HG02981 (cell line): Measurements from ENCODE around the gene RCCD1.
"Not testable (repeated sequence)": the region's sequence is repeated elsewhere in the genome, so short reads cannot be mapped to it uniquely, and the experiment has no call there.

Experiments
- ATAC-seq: cut with Tn5 transposase; IDR thresholded peaks from one replicate; pipeline ENCODE4 v1.9.1; 2021; ENCODE audit warnings: mild to moderate bottlenecking, moderate library complexity; ENCODE audit not compliant: unreplicated experiment

RCCD1 gene, protein sequence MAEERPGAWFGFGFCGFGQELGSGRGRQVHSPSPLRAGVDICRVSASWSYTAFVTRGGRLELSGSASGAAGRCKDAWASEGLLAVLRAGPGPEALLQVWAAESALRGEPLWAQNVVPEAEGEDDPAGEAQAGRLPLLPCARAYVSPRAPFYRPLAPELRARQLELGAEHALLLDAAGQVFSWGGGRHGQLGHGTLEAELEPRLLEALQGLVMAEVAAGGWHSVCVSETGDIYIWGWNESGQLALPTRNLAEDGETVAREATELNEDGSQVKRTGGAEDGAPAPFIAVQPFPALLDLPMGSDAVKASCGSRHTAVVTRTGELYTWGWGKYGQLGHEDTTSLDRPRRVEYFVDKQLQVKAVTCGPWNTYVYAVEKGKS

DNA sequence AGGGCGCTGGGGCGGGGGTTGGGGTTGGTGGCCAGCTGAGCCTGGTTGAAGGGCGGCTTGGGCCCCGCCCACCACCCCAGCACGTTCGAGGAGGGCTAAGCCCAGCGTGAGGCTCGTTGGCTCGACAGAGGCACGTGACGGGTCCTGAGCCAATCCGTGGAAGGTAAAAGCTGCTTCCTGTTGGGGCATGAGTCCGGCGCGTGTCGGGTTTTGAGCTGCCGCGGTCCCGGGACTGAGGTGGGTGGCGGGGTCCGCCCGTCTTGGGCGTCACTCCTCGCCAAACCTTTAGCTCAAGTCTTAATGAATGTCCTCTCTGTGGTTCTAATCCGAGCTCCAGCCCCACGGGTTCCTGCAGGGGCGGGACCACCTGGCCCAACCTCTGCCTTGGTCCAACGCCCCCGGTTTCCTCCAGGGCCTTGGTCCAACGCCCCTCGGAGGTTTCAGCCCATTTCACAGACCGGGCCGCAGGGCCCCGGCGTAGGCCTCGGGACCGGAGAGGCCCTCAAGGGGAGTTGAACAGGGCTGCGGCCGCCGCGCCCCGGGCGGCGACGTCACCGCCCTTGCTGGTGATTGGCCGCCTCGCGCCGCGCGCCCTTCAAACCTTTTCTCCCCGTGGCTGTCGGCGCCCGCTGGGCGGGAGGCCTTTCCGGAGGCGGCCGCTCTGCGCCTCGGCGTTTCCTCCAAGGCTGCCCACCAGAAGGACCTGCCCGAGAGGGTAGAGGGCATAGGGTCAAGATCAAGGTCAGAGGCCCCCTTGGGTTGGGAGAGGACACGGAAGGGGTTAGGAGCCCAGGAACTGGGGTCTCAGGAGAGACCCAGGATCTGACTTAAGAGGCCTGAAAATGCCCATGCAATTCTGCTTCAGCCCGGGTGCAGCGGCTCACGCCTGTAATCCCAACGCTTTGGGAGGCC, at the start of gene RCCD1:
RCCD1 (plus strand) TSS at position 173 of the 912 bp plus-strand sequence. CDS start 1,851 bp downstream, outside the sequence.
- peak; percentile 93 for ATAC-seq

DNA sequence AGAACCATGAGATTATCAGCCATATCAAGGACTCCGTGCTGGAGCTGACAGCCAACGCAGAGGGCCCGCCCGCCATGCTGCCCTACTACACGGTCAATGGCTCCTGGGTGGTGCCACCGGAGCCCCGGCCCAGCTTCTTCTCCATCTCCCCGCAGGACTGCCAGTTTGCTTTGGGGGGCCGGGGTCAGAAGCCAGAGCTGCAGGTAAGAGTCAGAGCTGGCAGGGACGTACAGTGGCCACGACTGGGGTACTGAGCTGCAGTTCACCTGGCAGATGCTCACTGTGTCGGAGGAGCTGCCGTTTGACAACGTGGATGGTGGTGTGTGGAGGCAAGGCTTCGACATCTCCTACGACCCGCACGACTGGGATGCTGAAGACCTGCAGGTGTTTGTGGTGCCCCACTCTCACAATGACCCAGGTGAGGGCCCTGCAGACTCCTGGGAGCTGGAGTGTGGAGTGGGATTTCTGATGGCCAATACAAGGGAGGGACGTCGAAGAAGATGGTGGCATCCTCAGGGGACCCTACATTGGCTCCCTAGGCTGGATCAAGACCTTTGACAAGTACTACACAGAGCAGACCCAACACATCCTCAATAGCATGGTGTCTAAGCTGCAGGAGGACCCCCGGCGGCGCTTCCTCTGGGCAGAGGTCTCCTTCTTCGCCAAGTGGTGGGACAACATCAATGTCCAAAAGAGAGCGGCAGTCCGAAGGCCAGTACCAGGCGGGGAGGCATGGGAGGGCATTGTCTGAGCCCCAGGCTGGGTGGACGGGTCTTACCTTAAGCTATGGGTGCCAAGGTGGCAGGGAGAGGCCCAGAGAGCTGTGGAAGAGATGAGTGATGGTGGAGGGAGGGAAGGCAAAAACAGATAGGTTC, 49.1 kb upstream of the RCCD1 start:
- ATAC-seq: no peak

DNA sequence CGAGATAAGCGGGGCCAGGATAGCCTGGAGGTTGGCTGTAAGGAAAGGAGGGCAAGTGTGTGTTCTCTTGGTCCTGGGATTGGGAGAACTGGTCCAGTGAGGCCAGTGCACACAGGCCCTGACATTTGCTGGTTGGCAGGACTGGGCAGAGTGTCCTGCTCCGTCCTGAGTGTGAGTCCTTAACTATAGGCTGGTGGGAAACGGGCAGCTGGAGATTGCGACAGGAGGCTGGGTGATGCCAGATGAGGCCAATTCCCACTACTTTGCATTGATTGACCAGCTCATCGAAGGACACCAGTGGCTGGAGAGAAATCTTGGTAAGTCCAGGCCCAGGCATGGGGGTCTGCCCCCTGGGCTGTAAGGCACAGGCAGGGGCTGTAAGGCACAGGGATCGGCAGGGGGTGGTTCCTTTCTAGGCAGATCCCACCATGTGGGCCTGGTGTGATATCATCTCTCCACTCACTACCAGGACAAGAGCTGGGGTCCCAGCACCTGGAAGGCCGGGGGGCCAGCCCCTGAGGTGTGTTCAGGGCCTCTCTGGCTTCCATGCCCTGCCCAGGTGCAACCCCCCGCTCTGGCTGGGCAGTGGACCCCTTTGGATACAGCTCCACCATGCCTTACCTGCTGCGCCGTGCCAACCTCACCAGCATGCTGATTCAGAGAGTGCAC, 48.4 kb upstream of the RCCD1 start:
- no peak for ATAC-seq

DNA sequence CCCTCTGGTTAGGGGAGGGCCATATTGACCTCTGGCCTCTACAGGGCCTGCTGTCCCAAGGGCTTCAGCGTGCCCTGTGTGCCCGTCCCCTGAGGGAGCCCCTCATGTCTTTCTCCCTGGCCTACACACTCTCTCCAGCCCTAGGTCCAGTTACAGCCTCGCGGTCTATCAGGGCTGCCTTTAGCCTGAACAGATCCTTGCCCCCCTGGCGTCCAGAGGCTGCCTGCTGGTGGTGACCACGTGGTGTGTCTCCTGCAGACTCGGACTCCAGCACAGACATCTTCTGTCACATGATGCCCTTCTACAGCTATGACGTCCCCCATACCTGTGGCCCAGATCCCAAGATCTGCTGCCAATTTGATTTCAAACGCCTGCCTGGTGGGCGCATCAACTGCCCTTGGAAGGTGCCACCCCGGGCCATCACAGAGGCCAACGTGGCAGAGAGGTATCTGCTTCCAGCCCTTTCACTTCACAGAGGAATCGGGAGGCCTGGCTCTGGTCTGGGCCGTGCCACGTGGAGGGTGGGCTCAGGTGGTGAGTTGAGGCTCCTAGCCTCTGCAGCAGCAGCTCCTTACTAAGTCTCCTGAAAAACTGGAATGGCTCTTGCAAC, 47.5 kb upstream of the RCCD1 start:
- no peak for ATAC-seq

DNA sequence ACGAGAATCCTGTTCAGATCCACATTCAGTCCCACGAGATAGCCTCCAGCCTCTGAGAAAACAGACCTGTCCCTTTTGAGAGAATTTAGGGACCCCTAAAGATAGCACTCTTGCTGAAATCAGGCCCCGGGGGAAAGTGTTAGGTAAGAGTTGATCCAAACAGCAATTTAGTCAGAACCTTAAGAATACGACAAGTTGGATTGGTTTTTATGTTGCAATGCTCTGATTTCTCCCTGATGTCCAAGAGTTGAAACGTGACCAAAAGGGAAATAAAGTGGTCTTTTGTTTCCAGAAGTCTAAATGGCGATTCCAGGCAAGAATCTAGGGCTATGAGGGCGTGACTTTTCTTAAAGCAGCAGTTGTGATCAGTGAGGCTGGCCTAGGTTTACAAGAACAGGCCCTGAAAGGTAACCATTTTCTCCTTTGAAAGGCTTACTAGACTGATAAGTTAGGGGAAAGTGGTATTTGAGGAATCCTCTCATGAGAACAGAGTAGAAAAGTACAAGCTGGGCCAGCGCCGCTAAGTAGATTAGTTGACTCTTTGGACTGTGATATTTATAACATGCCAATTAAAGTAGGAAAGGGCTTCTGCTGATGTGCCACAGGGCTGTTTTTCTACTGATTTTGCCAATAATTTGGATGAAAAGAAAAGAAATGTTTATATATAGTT, 46.7 kb upstream of the RCCD1 start:
- ATAC-seq: no peak

DNA sequence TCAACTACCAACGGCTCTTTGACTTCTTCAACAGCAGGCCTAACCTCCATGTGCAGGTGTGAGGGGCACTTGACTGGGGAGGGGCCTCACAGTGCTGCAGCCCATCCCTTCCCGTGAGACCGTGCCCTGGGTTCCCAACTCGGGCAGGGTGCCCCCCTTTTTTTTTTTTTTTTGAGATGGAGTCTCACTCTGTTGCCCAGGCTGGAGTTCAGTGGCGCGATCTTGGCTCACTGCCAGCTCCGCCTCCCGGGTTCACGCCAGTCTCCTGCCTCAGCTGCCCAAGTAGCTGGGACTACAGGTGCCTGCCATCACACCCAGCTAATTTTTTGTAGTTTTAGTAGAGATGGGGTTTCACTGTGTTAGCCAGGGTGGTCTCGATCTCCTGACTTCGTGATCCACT, 45.2 kb upstream of the RCCD1 start:
- ATAC-seq: not testable (repeated sequence)

DNA sequence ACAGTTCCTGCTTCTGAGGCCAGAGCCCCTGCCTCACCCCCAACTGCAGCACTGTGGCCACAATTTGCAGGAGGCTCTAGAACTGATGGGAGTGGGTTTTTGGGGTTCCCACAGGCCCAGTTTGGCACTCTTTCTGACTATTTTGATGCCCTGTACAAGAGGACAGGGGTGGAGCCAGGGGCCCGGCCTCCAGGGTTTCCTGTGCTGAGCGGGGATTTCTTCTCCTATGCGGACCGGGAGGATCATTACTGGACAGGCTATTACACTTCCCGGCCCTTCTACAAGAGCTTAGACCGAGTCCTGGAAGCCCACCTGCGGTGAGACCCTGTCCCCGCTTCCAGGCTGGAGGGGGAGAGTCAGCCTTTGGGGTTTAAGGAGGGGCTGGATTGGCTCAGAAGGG, 44.7 kb upstream of the RCCD1 start:
- no peak for ATAC-seq

DNA sequence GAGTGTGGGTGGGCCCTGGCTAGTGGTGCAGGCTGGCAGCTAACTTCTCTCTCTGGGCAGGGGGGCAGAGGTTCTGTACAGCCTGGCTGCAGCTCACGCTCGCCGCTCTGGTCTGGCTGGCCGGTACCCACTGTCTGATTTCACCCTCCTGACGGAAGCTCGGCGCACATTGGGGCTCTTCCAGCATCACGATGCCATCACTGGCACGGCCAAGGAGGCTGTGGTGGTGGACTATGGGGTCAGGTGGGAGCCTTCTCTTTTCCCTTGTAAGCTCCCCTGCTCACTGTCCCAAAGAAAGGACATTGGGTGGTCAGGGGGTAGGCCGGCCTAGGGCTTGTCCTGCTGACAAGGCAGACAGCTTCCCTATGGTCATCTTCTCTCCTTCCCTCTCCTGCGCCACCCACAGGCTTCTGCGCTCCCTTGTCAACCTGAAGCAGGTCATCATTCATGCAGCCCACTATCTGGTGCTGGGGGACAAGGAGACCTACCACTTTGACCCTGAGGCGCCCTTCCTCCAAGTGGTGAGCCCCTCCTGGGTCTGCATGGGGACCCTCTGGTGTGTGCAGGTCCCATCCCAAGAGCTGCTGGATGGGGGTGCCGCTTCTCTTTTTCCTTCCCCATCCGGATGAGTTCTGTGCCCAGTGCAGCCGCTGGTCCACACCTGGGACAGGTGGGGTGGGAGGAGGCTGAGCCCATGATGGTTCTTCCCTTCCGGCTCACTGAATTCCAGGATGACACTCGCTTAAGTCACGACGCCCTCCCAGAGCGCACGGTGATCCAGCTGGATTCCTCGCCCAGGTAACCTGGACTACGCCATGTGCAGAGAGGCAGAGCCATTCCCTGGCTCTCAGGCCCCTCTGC, 44.0 kb upstream of the RCCD1 start:
- no peak for ATAC-seq

DNA sequence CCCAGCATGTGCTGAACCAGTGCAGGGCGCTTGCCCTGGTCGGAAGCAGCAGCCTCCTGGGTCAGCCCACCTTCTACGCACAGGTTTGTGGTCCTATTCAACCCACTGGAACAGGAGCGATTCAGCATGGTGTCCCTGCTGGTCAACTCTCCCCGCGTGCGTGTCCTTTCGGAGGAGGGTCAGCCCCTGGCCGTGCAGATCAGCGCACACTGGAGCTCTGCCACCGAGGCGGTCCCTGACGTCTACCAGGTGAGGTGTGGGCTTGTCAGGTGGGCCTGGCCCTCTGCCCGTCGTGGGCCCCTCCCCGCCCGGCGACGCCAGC, 43.4 kb upstream of the RCCD1 start:
- ATAC-seq: no peak

DNA sequence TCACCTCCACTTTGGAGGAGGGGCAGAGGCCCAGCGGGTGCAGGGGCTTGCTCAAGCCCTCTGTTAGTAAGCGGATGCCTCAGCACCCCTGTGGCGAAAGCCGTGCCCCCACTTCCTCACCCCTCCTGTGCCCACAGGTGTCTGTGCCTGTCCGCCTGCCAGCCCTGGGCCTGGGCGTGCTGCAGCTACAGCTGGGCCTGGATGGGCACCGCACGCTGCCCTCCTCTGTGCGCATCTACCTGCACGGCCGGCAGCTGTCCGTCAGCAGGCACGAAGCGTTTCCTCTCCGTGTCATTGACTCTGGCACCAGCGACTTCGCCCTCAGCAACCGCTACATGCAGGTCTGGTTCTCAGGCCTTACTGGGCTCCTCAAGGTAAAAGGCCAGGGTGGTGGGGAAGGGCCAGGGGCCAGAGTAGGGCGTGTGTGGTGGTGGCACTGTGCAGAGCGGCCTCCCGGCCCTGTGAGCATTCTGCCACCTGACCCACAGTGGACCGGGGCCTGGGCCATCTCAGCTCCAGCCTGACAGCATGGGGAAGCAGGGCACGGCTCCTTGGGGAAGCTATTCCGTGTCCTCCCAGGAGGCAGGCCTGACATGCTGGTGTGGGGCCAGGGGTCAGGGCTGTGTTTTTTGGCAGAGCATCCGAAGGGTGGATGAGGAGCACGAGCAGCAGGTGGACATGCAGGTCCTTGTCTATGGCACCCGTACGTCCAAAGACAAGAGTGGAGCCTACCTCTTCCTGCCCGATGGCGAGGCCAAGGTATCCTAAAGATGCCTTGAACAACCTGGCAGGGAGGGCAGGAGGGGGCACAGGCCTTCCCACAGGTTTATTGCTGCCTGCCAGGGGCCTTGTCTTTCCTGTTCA, 42.5 kb upstream of the RCCD1 start:
- ATAC-seq: no peak

DNA sequence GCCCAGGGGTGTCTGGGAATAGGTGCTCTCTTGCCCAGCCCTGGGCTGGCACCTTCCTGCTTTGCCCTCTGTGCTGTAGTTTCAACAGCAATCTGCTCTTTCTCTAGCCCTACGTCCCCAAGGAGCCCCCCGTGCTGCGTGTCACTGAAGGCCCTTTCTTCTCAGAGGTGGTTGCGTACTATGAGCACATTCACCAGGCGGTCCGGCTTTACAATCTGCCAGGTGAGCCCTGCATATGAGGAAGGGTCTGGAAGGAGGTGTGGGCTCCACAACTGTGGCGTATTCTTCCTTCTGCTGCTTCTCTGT, 42.0 kb upstream of the RCCD1 start:
- ATAC-seq: no peak

DNA sequence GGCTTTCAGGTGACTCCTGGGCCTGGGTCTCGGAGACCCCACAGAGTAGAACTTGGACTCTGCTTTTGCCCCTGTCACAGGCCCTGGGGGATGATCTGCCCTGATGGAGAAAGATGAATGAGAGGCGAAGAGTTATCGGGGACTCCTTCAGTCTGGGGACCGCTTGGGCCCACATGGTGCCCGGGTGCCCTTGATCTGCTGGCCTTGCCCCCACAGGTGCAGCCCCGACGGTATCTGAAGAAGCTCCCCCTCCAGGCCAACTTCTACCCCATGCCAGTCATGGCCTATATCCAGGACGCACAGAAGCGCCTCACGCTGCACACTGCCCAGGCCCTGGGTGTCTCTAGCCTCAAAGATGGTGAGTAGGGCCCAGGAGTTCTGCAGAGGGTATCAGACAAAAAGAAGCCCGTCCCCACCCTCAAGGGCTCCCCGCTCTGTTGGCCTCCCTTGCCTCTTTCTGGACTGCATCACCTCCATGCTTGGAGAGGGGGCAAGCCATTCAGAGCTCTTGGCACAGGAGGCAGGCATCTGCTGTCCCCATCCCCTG, 41.2 kb upstream of the RCCD1 start:
- ATAC-seq: no peak

DNA sequence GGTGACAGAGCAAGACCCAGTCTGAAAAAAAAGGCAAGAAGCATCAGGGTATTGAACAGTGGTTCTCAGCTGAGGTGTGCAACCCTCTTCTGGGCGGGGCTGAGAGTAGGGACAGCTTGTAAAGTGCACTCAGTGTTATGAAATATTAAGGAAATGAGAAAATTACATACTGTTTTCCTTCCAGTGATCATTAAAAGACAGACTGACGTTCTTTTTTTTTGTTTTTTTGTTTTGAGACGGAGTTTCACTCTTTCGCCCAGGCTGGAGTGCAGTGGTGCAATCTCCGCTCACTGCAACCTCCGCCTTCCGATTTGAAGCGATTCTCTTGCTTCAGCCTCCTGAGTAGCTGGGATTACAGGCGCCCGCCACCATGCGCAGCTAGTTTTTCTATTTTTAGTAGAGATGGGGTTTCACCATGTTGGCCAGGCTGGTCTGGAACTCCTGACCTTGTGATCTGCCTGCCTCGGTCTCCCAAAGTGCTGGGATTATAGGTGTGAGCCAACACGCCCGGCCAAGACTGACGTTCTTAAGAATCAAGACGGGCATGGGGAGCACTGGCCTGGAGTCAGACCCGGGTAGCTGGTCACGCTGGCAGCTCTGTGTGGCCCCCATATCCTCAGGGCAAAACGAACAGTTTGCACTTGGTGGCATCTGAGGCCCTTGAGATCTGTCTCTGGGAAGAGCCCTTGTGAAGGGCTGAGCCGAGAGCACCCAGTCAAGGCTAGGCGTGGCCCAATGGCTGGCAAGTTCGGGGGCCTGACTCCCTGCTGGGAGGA, 40.2 kb upstream of the RCCD1 start:
- ATAC-seq: no peak

DNA sequence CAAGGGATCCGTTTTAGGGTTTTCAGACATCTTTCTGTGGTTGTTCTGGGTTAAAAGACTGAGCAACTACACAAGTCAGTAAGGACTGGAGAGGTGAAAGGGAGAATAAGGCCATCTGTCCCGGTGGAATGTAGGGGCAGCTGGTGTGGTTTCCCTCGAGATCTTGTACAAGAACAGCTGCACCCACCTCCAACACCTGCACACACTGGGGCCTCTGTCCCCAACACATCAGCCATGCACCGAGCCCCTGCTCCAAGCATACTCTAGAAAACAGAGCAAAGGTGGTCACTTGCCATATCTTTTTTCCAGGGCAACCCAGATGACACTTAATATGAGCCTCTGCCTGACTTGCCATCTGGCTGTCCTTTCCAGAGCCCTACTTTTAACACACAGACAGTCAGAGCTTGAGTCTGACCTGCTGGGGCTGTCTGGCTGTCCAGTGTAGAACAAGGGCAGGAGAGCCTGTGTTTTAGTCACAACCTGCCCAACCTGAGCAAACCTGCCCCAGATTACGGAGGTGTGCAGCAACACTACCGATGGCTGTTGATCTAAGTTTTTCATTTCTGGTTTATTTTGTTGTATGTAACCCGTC, 39.4 kb upstream of the RCCD1 start:
- no peak for ATAC-seq

DNA sequence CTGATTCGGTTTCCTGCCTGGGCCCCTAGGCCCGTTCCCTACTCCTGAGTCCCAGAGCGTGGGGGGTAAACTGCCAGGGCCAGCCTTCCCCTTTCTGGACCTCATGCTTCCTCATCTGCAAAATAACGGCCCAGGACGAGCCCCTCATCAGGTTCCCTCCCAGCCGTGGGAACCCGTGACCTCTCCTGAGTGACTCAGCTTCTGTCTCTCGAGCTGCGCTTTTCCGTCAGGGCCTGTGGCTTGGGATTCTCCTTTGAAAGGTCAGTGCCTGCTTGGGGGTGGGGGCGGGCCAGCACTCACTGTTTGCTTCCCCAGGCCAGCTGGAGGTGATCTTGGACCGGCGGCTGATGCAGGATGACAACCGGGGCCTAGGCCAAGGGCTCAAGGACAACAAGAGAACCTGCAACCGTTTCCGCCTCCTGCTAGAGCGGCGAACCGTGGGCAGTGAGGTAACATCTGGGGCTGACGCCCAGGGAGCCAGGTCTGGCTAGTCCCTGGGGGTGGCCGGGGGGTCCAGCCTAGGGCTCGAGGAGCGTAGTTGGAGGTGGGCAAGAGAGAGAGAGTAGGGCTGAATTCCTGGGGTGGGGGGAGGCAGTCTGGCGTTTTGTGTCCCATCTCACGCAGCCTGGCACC, 38.8 kb upstream of the RCCD1 start:
- ATAC-seq: no peak

DNA sequence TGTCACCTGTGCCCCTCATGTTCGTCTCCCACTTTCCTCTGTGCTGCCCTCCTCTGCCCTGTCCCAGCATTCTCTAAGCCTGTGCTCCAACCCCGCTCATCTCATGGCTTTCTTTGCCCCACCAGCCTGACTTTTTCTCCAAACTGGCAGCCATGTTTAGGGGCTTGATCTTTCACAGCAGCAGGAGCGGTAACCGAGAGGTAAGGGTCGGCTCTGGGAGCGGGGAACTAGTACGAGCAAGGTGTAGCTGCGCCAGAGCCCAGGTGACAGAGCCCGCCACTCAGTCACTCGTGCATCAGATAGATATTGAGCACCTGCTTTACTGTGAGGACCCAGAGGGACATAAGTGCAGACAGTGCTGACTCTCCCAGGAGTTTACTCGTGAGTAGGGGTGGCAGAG, 38.2 kb upstream of the RCCD1 start:
- ATAC-seq: no peak
